Activated CD4-positive, alpha-beta T cell treated with anti-CD3 and anti-CD28 coated beads for 24 hours (primary cell): Measurements from ENCODE around the gene BMAL2.
A peak's percentile ranks its signal among the peaks of the same experiment; 100 is the strongest.

Experiments used
- DNase-seq, 2 donors: peaks; one replicate each; pipeline ENCODE4 v3.0.0-alpha.2; 2020; ENCODE audit warnings: low read depth in 2 of 2

Gene BMAL2, protein sequence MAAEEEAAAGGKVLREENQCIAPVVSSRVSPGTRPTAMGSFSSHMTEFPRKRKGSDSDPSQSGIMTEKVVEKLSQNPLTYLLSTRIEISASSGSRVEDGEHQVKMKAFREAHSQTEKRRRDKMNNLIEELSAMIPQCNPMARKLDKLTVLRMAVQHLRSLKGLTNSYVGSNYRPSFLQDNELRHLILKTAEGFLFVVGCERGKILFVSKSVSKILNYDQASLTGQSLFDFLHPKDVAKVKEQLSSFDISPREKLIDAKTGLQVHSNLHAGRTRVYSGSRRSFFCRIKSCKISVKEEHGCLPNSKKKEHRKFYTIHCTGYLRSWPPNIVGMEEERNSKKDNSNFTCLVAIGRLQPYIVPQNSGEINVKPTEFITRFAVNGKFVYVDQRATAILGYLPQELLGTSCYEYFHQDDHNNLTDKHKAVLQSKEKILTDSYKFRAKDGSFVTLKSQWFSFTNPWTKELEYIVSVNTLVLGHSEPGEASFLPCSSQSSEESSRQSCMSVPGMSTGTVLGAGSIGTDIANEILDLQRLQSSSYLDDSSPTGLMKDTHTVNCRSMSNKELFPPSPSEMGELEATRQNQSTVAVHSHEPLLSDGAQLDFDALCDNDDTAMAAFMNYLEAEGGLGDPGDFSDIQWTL

DNA sequence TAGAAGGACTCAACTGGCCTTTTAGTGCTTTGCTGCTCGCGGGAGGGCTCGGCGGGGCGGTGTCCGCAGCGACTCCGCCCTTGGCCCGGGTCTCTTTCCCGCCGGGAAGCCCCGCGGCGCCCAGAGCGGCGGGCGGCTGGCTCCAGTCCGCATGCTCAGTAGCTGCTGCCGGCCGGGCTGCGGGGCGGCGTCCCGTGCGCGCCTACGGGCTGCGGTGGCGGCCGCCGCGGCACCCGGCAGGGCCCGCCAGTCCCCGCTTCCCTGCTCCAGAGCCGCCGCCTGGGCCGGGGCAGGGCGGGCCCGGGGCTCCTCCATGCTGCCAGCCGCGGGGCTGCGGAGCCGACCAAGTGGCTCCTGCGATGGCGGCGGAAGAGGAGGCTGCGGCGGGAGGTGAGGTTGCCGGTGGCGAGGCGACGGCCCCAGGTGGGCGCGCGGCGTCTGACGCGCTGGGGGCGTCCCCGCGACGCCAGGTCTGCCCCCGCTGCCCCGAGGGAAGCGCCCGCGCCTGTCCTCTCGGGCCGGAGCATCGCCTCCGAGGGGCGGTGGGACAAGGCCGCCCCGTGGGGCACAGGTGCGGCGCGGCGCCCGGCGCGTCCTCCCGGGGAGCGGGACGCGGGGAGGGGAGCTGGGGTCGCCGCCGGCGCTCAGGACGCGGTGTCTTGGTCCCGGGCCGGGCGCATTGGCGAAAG, at the start of gene BMAL2:
BMAL2 (plus strand) TSS at position 123 of the 689 bp plus-strand sequence; CDS start at position 360, 237 bp downstream.
- peak in 1 of 2 donors; percentile 19 for DNase-seq

DNA sequence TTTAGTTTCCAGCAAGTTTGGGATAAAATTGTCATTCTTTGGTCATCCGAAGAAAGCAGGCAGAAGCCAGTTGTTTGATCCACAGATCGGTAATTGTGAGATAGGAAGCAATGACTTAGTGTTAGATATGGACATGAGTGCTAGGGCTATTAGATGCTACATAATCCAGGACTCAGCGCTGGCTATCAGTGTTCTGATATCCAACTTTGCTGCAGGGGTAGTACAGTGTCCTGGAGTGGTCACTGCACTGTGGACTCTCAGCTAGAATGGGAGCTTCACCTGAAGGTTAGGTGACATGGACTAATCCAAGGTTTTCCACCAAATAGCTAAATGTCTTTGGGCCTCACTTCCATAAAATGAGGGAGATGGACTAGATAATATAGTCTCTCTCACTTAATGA, 48.6 kb upstream of the BMAL2 start:
- no peak for DNase-seq

DNA sequence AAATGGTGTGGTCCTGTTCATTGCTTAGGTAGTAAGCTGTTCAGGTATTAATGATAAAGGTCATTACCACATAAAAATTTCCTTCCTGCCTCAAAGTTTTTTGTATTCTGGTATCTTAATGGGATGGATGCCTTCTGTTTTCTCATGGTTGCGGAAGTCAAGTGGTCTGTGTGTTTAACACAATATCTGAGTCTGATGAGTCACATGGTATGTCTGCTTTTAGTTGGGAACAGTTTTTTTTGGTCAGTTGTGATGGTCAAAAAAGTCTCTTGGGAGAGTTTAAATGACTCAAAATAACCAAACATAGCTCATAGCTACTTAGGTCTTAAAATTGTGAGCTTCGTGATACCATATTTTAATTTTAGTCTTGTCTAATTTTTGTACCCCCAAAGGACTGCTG, 47.9 kb upstream of the BMAL2 start:
- no peak for DNase-seq

- no peak for DNase-seq
These were observed 47.2 kb upstream of the BMAL2 start for GRCh38 chr12:27285403-27285802.

- DNase-seq, result no peak
These were observed 43.2 kb upstream of the BMAL2 start for GRCh38 chr12:27289414-27289813.

DNA sequence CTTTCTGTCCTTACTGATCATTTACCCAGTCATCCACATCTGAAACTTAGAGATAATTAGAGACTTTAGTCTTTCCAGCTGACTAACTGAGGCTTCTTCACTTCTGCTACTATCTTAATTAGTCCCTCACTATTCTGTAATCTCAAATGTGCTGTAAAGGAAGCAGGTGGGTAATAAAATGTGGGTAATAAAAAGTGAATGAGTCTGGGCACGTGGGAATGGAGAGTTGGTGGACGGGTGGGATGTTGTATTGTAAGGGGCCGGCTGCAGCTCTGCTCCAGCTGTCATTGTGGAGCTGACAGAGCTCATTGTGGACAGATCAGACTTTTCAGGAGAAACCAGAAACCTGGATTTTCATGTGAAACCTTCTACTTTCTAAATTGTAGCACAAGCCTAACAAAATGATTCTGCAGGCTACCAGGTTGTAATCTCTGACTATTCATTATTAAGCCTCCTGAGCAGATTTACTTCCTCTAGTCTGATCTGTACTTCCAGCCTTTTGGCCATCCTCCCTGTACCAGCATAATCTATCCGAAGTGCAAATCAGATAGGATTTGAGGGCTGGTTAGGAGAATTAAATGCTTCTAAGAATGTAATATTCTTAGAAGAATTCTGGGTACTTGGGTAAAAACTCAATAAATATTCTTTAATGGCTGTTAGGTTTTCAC, 42.0 kb upstream of the BMAL2 start:
- no peak for DNase-seq

- DNase-seq, result no peak
These were observed 40.8 kb upstream of the BMAL2 start for GRCh38 chr12:27291862-27292261.

DNA sequence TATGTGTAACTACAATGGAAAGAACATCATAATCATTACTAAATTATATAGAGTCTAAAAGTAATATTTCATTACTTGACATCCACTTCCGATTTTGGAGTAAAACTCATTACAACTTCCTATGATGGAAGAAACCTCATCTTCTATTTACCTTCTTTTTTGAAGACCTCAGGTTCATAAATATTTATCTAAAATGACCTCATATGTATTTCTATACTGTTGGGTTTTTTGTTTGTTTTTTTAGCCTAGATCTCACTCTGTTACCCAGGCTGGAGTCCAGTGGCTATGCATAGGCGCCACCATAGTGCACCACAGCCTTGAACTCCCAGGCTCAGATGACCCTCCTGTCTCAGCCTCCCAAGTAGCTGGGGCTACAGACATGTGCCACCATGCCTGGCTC, 39.9 kb upstream of the BMAL2 start:
- DNase-seq, result no peak

- DNase-seq, result no peak
These were observed 39.2 kb upstream of the BMAL2 start for GRCh38 chr12:27293463-27293862.

GRCh38 chr12:27296674-27297073, 36.0 kb upstream of the BMAL2 start:
- no peak for DNase-seq

DNA sequence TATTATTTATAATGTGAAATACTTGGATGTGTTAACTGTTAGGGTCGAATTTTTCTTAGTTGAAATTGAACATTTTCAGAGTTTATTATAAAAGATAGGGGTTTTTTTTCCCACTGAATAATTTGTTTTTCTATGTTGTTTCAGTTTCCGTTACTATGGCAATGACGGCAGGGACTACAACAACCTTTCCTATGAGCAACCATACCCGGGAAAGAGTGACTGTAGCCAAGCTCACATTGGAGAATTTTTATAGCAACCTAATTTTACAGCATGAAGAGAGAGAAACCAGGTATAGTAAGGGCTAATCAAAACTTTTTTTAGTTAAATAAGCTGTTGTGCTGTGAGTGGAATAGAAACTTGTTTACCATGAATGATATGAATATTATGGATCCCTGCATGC, 35.1 kb upstream of the BMAL2 start:
- no peak for DNase-seq

GRCh38 chr12:27299102-27299501, 33.5 kb upstream of the BMAL2 start:
- no peak for DNase-seq

DNA sequence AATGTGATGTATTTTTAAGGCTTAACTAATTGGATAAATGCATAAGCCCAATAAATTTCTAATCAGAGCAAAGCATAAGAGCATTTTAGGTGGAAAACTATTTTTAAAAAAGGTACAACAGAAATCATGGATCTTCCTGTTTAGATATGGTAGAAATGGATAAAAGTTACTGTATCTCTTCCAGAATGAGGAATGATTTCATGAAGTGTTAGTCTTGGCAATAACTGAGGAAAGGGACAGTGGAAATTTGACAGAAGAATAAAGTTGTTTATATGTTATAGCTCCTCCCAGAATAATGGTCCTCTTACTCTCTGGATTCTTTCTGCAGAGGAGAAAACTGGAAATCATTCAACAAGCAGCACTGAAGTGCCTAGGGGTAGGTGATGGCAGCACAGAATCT, 32.4 kb upstream of the BMAL2 start:
- DNase-seq, result no peak

DNA sequence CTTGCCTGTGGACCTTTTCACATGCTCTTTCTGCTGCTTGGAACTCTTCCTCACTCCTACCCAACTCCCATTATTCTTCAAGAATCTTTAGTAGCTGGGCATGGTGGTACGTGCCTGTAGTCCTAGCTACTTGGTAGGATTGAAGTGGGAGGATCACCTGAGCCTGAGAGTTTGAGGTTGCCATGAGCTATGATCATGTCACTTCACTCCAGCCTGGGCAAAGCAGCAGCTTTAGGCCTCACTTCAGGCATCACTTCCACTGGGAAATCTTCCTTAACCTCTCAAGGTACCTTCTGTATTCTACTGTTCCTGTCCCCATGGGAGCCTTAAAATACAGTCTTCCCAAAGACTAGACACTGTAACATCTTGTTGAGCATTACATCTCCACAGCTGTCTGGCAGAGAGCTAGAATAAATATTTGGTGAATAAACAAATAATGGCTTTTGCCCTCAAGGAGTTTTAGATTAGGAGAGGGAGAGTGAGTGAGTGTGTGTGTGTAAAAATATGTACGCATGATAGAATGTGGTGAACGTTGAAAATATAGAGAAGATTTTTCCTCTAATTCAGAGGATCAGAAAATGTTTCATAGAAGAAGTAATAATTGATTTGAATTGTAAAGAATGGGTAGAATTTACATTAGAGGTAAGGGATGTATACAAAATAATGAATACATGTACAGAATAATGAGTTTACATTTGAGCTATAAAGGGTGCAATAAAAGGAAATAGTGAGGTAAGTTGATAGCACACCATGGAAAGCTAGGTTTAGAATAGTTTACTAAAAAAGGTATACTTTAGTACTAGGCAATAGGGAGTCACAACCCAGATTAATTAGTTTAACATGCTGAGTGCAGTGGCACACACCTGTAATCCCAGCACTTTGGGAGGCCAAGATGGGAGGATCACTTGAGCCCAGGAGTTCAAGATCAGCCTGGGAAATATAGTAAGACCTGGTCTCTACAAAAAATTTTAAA, 29.2 kb upstream of the BMAL2 start:
- no peak for DNase-seq

GRCh38 chr12:27304856-27305255, 27.8 kb upstream of the BMAL2 start:
- no peak for DNase-seq

GRCh38 chr12:27305673-27306456, 26.8 kb upstream of the BMAL2 start:
- DNase-seq, result no peak

GRCh38 chr12:27309293-27309994, 23.2 kb upstream of the BMAL2 start:
- DNase-seq, result no peak

GRCh38 chr12:27309995-27310315, 22.7 kb upstream of the BMAL2 start:
- no peak for DNase-seq

DNA sequence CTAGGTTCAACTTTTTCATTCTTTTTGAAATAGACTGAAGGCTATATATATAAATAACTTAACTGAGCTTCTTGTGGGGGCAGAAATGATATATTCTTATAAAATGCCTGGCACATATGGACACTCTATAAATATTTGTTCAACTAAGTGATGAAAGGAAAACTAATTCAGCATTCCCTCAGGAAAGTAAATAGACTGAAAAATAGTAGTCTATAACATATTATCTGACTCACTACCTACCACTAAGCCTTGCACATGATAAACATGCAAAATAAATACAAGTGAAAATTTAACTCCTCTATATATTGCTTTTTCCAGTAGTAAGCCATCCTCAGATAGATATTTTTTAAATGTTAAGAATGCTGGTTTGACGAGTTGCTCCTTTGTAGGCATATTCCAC, 15.7 kb upstream of the BMAL2 start:
- DNase-seq, result no peak

GRCh38 chr12:27319409-27319808, 13.2 kb upstream of the BMAL2 start:
- no peak for DNase-seq
